Fibroblast of pulmonary artery (primary cell): ENCODE data around the gene BBC3.

Experiments
- DNase-seq: peaks from one replicate; pipeline ENCODE4 v3.0.0-alpha.2; 2010; ENCODE audit warnings: low read depth
- H3K4me3 ChIP-seq: replicated peaks from 2 replicates; pipeline ENCODE4 v1.5.1; 2011; ENCODE audit warnings: low read depth, mild to moderate bottlenecking, control low read depth, low read length, moderate library complexity
- TF ChIP-seq, protein P1 (sequence below): IDR thresholded peaks from 2 replicates; pipeline ENCODE4 v1.5.1; 2011; ENCODE audit warnings: mild to moderate bottlenecking, control low read depth, low read length, inconsistent platforms; ENCODE audit errors: missing control alignments

BBC3 gene

DNA sequence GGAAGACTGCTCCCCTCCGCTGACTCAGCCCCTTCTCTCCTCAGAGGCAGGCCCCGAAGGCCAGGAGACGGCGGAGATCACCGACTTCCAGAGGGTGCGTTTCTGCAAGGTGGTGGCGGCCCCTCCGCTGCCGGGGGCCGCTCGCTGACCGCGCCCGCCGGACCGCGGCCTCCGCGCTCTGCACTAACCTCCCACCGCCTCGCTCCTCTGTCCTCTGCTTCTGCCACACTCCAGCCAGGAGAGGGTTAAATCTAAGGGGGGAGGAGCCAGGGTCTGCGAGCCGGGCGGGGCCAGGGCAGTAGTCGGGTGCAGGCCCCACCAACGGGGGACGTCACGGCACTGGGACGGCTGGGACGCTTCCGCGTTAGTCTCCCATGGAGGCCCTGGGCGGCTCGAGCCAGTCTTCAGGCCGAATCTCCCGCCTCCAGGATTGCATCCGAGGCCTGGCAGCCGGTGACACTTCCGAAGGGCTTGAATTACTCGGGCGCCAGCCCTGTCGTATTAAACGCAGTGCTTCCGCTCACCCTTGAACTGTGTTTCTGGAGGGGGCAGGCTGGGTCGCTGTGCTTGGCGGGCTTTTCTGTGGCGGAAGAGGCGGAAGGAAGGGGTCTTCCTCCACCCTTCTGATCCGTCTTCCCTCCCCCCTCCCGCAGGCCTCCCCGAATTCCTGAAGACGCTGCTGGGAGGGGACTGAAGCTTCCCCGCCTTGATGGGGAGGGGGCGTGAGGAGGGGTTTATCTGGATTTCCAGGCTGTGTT, 42.5 kb upstream of the BBC3 start:
- peak; percentile 94 for DNase-seq
- peak overlapping the region; percentile 77 for H3K4me3 ChIP-seq
- TF ChIP-seq, protein P1, sequence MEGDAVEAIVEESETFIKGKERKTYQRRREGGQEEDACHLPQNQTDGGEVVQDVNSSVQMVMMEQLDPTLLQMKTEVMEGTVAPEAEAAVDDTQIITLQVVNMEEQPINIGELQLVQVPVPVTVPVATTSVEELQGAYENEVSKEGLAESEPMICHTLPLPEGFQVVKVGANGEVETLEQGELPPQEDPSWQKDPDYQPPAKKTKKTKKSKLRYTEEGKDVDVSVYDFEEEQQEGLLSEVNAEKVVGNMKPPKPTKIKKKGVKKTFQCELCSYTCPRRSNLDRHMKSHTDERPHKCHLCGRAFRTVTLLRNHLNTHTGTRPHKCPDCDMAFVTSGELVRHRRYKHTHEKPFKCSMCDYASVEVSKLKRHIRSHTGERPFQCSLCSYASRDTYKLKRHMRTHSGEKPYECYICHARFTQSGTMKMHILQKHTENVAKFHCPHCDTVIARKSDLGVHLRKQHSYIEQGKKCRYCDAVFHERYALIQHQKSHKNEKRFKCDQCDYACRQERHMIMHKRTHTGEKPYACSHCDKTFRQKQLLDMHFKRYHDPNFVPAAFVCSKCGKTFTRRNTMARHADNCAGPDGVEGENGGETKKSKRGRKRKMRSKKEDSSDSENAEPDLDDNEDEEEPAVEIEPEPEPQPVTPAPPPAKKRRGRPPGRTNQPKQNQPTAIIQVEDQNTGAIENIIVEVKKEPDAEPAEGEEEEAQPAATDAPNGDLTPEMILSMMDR = no peak

DNA sequence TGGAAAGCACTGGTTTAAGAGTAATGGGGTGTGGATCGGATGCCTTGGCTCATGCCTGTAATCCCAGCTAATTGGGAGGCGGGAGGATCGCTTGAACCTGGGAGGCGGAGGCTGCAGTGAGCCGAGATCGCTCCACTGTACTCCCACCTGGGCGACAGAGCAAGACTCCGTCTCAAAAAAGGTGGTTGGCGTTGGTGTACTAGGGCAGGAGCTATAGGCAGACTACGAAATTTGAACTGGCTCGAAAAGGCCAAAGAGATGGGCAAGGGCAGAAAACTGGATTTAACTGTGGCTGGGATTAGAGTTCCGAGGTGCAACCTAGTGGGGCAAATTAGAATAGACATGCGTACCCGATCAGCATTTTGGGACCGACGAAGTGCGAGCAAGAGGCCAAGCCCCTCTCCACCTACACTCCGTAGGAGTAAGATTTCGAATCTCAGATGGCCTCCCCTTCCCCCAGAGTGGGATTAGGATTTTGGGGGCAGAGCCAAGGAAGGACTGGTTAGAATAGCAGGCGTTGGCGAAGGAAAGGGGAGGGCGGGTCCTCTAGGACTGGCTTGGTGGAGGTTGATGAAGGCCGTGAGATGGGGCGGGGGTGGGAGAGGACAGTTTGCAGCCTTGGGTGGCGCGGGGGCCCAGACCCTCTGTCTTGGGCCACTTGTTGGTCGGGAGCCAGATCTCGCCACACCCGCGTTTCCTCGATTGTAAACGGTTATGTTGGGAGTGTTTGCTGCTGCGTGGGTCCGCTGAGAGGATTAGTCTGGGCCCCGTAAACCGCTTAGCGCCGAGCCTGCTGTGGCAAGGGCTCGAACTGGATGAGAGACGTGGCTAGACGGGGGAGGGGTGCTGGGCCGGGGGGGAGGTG, 41.7 kb upstream of the BBC3 start:
- DNase-seq = peak; percentile 21
- TF ChIP-seq, protein P1 = no peak

DNA sequence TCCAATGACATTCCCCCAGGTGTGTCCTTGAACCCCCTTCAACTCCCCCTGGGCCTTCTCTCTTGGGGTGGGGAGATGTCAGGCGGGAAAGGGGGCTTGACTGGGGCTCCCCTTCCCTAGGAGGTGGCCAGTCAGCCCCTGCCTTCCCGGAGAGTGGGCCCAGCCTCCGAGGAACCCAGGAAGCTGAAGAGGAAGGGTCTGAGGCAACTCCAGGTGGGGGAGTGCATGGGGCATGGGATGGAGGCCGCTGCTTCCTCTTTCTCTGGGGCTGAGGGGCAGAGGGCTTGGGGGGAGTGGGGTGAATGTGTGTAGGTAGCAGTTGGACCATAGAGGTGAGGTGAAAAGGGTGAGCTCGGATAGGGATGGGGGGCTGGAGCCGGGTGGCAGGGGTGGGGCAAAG, 41.0 kb upstream of the BBC3 start:
- no peak for DNase-seq
- no peak overlapping the region for H3K4me3 ChIP-seq
- TF ChIP-seq, protein P1 = no peak

More for the DNA sequence above, 41.7 kb upstream of the BBC3 start:
- H3K4me3 ChIP-seq = peak overlapping the region; percentile 77

DNA sequence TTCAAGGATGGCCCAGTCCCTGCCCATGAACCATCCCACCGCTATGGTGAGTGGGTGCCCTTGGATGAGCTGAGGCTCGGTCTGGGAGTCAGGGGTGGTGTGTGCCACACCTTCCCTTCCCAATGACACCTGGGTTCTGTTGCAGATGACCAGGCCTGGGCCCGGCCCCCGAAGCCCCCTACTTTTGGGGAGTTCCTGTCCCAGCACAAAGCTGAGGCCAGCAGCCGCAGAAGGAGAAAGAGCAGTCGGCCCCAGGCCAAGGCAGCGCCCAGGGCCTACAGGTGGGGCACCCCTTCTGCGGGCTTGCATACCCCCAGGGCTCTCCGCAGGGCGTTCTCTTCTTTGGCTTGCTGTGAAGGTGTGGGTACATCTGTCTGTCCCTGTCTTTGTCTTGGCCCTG, 39.4 kb upstream of the BBC3 start:
- DNase-seq = no peak
- TF ChIP-seq, protein P1 = no peak
- no peak overlapping the region for H3K4me3 ChIP-seq

DNA sequence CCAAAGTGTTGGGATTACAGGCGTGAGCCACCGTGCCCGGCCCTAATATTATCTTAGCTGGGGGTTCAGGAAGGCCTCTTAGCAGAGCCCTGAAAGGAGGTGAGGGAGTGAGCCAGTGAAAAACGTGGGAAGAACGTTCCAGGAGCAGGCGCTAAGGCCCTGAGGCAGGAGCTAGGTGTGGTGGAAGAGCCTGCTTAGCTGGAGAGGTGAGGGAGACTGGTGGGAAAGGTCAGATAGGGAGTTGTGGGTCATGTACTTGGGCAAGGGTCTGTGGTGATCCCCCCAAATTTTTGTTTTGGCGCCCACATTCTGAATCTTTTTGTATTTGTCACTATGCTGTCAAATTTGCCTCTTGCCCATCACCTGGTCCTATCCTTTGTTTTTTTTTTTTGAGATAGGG, 38.6 kb upstream of the BBC3 start:
- TF ChIP-seq, protein P1 = no peak
- DNase-seq = no peak
- H3K4me3 ChIP-seq = no peak overlapping the region

DNA sequence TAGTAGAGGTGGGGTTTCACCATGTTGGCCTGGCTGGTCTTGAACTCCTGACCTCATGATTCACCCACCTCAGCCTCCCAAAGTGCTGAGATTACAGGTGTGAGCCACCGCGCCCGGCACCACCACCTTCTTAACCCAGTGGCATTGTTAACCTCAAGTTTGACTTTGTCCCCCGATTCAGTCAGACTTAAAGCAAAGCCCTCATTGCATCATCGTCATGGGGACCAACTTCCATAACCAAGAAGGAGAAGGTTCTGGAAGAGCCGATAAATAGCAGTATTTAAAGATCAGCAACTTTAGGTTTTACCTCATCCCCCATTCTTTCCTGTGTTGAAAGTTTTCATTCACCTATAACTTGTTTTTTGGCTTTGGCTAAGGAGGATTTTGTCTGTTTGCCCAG, 37.0 kb upstream of the BBC3 start:
- TF ChIP-seq, protein P1 = no peak
- no peak for DNase-seq
- H3K4me3 ChIP-seq = no peak overlapping the region

DNA sequence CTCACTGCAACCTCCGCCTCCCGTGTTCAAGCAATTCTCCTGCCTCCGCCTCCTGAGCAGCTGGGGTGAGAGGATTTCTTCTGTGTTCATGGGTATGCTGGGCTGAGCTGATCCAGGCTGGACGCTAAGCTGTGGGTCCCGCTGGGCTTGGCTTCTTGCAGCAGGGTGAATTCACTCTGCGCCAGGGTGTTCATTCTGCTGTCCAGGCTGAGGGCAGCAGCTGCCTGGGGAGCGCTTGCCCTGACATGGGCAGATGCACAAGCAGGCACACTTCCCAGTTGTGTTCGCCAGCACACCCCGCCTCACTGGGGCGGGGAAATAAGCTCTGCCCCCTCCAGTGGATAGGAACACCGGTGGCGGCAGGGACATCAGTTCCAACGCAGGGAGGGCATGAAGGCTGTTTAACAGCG, 36.4 kb upstream of the BBC3 start:
- DNase-seq = no peak
- H3K4me3 ChIP-seq = no peak overlapping the region
- TF ChIP-seq, protein P1 = no peak
